DMS 273 (cell line): ENCODE results near the gene C11orf21.
"Not testable (repeated sequence)": the region's sequence is repeated elsewhere in the genome, so short reads cannot be mapped to it uniquely, and the experiment has no call there.

Source experiments
- DNase-seq: peaks from one replicate; lab custom pipeline; 2025; ENCODE audit not compliant: unreplicated experiment; lab: John Stamatoyannopoulos, UW

C11orf21 gene

DNA sequence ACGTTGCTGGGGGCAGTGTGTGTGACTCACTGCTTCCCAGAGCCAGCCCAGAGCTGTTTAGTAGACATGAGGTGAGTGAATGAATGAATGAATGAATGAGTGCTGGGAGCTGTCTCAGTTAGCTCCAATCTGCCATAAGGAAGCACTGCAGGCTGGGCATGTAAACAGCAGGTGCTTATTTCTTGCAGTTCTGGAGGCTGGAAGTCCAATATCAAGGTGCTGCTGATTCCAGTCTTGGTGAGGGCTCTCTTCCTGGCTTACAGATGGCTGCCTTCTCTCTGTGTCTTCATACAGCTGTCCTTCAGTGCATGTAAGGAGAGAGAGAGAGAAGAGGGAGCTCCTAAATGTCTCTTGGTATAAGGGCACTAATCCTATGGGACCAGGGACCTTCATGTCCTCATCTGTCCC is 4.1 kb downstream of the C11orf21 start:
- DNase-seq, result no peak

DNA sequence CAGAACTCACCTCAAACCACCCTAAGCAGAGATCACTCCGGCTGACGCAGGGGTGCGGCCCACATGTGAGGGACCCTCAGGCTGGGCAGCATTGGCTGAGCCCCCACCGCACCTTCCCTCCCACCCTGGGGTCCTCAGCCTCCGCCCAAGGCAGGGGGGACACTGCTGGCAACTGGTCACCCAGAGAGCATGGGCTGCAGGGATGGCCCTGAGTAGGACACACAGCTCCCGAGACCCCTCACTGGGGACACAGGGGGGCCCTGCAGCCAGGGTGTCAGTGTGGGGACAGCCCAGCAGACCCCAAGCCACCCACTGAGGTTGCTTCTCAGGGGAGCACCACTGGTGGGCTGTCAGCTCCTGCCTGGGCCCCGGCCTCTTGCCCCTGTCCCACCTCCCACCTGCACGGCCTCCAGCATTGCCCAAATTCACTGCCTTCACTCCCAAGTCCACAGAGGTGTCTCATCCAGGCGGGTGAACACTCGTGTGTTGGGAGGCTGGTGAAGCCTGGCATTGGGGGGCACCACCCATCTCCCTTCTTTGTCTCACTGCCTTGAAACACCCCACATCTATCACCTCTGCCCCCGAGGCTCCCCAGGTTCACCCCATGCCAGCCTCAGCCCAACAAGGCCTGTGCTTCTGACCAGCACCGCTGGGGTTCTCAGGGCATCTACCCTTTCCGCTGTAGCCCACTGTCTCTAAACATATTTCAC is 4.7 kb downstream of the C11orf21 start:
- DNase-seq, result no peak

DNA sequence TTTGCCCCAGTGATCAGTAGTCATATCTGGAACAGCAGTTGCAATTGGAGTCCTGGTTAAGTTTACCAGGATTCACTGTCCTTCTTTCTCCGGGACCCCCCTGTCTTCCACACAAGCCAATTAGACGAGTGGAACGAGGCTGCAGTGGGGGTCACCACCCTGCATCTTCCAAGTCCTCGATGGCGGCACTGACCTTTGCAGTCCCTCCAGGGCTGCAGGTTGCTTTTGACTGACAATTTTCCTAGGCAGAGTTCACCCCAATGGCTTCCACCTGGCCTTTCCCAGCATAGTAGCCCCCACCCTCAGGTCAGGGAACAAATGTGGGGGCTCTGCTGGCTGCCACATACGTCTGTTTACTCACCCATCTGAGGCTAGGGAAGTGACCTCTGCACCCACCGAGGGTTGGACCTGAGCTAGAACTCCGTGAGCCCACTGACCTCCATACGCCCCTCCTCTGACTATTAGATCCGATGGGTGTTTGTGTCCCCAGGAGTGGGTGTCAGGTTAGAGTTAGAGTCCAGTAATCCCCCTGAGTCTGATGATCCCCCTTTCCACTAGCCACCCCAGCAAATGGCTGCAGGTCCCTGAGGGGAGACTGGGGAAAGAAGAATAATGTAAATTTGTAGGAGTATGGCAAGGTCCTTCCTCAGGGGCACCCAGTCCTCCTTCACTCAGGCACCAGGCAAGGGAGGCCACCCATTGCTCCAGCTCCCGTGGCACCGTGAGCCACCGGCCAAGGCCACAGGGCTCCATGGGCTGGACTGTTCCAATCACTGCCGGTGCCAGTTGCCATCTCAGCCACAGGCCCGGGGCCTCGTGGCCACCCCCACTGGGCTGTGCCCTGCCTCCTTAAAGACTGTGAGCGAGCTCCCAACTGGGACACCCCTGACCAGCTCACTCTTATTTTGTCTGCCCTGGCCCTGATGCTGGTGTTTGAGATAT is 5.5 kb downstream of the C11orf21 start:
- DNase-seq, result no peak

DNA sequence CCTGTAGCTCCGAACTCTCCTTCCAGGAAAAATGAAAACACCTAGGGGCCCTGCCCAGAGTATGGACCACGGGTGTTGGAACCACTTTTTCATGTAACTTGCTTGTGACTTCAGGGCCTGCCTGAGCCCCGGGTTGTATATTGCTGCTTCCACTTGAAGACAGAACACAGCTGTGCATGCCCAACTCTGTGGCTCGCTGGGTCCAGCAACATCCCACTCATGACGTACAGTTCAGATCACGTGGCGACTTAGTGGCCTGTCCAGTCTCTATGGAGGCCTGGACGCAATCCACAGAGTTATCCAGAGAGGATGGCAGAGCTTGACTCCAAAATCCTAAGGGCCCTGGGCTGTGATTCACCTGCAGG is 6.8 kb downstream of the C11orf21 start:
- no peak for DNase-seq

DNA sequence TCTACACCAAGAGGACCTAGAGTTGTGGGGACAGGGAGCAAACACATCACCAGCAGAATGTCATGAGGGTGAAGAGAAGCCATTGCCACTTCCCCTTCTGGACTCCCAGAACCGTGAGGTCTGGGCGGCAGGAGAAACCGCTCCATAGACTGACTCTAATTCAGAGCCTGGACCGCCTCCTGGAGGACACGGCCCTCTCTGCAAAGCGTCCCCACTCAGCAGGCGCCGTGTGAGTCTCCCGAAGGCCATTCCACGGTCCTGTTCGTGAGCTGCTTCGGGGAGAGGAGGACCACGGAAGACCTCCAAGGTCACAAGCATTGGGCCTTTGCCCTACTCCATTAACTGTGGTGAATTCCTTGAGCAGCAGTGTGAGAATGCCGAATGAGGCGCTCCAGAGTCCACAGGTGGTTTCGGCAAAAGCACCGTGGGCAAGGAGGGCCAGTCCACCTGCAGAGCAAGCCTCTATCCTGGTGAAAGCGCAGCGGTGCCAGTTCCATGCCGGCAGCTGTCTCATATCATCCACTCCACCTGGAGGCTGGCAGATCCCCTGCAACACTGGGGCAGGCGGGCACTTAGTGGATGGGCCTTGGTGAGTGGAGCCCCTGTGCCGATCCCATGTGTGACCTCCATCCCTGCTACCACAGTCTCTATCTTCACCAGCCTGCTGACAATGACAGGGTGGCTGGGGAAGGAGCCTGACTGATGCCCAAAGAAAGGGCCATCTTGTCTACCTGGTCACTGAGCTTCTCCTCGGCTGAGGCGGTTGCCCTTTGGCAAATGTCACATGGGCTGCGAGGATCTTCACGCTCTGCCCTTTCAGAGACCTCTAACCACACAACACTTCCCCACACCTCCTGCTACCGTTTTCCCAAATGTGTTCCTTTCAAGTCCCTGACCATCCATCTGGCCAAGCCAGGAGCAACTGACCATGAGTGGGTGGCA is 7.5 kb downstream of the C11orf21 start:
- DNase-seq, result no peak

DNA sequence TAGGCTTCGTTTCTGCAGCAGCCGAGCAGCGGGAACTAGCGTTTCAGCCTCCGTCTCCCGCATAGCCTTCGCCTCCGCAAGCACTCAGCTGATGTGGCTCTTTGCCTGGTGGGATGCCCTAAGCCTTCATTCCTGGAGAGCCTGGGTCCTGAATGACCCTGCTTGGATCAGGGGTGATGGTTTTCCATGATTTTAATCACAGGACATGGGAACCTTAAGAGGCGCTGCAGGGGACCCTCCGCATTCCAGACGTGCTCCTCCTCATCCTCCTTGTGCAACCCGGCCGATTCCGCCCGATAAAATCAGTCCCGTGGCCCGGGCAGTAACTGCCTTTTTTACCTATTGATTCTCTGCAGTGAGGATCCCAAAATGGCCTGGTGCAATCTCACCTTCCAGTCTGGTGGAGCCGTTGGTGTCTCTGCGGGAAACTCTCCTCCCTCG is 8.2 kb downstream of the C11orf21 start:
- DNase-seq, result no peak

DNA sequence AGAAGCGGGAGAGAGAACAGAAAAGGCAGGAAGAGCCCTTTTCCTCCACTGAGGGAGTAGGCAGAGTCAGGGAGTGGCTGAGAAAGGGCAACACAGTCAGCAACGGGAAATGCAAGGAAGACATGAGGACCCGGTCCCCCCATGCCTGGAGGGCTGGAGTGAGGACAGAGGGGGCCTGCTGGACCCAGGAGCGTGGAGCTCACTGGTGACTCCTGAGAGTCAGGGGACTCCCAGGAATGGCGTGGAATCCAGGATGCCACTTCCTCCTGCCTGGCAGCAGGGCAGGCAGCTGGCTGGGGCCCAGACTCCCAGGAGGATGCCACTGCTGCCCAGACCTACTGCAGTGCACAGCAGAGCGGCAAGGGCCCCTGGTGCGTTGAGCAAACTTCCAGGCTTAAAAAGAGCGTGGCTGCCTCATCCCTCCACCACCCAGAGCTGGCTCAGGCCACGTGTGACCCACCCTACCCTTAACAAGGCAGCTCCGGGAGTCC is 11.3 kb downstream of the C11orf21 start:
- peak; percentile 23 for DNase-seq

DNA sequence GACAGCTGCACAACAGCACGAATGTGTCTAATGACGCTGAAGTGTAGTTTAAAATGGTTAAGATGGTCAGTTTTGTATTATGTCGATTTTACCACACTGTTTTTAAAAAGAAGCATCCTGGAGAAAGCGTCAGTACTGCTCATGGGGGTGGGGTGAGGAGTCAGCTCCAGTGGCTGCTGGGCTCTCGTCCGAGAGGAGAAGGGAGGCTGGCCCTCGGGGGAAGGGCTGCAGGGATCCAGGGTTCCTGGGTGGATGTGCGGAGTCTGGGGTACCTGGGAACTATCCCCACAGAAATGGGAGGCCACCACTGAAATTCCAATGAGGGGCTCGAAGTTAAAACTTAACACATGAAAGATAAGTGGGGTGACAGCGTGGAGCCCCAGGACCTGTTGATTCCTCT is 11.9 kb downstream of the C11orf21 start:
- no peak for DNase-seq

DNA sequence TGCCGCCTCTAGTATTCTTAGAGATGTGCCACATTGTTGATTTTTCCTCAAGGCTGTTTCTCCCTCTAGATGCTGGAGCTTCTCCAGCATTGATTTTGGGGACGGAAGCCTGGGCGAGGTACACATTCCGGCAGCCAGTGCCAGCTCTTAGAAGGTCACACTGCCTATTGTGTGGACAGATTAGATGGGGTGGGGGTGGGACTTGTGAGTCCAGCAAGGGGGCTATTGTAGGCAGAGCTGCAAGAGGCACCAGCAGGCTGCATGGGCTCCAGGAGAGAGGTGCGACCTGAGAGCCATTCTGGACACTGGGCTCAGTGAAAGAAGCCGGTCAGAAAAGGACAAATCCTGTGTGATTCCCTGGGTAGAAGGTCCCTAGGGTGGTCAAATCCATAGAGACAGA is 12.4 kb downstream of the C11orf21 start:
- no peak for DNase-seq

DNA sequence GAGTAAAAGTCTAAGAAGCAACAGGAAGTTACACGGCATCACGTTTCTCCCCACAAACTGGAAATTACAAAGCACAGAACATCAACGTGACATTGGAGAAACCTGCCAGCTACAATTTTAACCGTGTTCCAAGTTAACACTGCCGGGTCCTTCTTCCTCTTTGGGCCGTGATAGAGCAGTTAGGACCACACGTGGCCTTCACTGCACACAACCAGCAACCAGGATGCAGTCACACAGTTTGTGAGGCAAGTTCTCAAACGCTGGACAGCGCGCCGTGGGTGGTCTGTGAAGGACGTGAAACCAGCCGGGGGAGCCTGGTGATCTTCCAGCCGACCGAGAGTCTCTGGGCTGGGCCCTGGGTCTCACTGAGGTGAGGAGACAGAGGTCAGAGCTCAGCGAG is 14.6 kb downstream of the C11orf21 start:
- DNase-seq, result no peak

DNA sequence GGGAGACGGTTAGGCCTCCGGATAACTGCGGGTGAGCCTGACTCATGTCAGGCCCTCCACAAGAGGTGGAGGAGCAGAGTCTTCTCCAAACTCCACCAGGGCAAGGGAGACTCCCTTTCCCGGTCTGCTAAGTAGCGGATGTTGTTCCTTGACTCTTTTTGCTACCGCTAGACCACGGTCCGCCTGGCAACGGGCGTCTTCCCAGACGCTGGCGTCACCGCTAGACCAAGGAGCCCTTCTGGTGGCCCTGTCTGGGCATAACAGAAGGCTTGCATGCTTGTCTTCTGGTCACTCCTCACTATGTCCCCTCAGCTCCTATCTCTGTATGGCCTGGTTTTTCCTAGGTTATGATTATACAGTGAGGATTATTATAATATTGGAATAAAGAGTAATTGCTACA is 15.4 kb downstream of the C11orf21 start:
- DNase-seq, result not testable (repeated sequence)

DNA sequence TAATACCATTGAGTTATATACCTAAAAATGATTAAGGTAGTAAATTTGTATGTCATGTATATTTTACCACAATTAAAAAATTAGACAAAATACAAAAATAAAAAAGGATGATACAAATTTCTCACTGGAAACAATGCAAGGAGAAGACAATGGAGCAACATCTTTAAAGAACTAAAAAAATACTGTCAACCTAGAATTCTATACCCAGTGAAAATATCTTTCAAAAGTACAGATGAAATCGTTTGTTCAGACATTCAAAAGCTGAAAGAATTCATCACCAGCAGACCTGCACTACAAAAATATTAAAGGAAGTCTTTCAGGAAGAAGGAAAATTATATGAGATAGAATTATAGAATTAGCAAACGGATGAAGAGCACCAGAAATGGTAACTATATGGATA is 21.5 kb downstream of the C11orf21 start:
- DNase-seq, result no peak

DNA sequence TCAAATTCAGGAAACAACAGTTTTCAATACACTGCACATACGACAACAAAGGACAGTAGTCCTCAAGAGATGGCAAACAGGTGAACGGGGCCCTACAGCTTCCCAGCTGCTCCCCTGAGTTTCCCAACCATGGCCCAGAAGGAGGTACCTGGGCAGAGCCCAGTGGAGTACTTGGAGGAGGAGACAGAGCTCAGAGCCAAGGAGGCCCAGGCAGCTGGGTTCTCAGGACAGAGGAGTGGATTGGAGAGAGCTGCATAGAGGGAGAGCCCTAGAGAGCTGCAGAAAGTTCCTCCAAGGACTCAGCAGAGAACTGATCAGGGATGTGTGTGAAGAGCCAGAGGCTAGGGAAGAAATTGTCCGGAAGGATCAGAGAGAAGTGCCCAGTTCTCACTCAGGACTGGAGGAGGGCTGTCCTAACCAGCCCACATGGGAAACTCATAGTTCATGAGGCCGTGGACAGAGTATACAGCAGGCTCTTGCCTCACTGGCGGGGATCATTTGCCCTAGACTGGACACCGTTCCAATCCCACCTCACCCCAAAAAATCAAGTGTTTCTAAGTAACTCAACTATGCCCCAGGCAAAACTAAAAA is 23.7 kb downstream of the C11orf21 start:
- no peak for DNase-seq

DNA sequence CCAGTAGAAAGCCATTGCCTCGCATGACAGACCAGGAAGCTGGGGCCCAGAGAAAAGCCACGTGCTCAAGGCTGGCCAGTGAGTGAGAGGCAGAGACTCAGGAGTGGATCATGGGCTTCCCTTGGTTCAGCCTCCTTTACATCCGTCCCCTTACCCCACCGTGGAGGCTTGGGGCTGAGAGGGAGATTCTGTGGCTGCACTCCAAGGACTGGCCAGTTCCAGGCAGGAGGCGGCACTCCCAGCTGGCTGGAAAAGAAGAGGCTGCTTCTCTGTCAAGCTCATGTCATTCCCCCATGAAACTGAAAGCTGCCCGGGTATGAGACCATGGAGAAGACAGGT is 24.7 kb downstream of the C11orf21 start:
- no peak for DNase-seq

DNA sequence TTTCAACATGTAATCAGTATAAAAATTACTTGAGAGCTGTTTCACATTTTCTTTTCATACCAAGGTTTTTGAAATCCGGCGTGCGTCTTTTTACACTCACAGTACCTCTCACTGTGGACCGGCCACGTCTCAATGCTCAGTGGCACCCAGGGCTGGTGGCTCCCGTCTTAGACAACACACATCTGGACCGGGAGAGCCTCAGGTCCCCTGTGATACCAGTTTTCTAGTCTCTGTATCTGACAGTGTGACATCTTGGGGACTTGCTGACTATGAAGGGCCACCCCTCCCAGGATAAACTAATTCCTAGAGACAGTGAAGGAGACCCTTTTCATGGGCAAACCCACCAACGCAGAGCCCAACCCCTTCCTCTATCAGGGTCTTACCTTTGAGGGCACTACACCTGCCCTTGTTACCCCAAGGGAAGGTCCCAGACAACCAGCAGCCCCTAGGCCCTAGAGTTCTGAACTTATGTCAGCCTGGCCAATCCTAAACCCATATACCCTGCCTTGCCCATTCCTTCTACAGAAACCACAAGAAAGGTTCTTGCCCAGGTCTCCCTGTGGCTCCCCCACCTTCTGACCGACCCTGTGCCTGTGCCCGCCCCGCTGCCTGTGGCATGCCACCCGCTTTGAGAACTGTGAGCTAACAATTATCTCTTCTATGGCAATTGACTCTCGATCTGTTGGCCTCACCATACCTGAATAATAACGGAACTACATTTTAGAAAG is 25.3 kb downstream of the C11orf21 start:
- DNase-seq, result no peak

DNA sequence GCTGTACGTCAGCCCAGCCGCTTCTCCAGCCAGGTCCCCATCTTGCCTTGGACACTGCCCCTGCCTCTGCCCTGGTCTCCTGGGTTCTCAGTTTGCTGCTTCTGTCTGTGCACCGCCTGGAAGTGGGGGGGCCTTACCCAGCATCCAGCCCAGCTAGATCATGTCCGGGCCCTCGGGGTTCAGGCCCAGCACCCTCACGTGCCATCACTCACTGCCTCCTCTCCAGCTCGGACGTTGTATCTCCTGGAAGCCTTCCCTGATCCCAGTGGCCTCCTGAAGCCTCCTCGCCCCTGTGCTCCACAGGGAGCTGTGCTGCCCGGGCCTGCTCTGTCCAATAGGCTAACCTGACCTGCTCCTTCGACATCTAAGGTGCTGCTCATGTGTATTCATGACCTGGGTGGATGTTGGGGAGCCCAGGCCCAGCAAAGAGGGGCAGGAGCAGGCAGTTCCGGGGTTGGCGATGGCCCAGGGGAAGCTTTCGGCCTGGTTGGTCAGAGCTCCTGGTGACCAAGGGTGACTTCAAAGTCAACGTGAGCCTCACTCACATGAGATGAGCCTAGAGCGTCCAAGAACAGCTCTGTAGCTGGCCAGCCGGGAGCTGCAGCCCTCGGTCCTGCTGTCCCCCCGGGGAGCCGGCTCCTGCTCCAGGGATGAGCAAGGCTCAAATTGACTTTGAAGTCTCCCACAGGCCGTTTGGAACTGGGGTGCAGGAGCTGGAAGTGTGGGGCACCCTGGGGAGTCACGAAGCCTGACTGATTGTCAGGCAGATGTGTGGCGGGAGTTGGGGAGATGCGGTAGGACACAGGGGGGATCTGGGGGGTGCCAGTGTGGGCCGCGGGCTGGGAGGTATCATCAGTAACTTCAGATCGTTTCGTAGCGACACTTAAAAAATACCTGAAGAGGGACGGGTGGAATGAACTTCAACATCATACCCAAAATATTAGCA is 26.1 kb downstream of the C11orf21 start:
- DNase-seq, result no peak

DNA sequence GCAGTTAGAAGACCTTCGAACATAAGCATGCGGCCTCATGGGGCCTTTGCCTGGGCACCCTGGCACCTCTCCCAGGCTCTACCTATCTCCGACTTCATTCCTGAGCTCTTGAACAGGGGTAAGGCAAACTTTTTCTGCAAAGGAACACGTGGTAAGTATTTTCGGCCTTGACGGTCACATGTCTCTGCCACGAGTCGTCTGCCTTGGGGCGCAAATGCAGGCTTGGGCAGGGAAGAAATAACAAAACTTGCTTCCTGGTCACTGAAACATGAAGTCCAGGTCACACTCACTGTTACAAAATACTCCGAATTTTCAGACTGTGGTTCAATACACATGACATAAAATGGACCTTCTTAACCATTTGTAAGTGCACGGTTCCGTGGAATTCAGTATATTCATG is 27.9 kb downstream of the C11orf21 start:
- DNase-seq, result no peak

DNA sequence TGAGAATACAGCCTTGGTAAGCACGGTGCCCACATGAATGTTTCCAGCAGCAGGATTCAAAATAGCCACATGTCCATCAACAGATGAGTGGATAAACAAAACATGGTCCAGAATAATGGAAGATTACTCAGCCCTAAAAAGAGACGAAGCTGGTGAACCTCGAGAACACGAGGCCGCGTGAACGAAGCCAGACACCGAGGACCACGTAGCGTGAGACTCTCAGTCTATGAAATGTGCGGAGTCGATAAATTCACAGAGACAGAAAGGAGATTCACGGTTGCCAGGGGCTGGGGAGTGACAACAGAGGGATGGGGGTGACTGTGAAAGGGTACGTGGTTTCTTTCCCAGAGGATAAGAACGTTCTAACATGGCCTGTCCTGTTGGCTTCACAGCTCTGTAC is 28.4 kb downstream of the C11orf21 start:
- no peak for DNase-seq

DNA sequence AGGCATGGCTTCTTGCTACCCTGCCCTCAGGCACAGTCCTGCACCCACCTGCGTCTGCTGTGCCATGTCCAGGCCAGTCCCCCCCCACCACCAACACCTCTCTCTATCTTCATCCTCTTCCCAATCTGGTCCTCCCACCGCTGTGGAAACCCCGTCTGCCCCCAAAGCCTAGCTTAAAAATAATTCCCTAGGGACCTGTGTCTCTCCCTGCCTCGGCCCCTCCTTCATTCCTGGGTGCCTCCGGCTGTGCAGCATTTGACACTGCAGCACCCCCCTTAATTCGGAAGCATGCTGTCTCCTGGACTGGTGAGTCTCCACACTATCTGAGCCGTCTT is 28.8 kb downstream of the C11orf21 start:
- DNase-seq, result no peak
